Adrenal gland (tissue), 12 donors: ENCODE results near the gene UBE2QL1. TPM values are rescaled to one million over a fixed set of nuclear protein-coding genes. Genes with fewer than 3 reads are reported as not detected.
A peak's percentile ranks its signal among the peaks of the same experiment; 100 is the strongest.

Experiments
- DNase-seq, 7 donors: peaks; one replicate each; pipeline ENCODE4 v3.0.0-alpha.2; 2019 to 2020
- H3K27ac ChIP-seq, 5 donors: fragments of 200-600 bp; sonication (generic) in 4 of 5; 1 replicate in 3 of 5; 2 replicates in 2 of 5; pipeline versions ENCODE4 v1.5.1 to v1.8.0; 2016 to 2020; ENCODE audit warnings: mild to moderate bottlenecking in 1 of 5
- H3K27me3 ChIP-seq: fragments of 200-600 bp; 2 replicates; pipeline ENCODE4 v1.8.0; 2021
- H3K36me3 ChIP-seq, 2 donors: fragments of 200-600 bp; replicated peaks in 1 of 2; 1 replicate in 1 of 2; 2 replicates in 1 of 2; pipeline versions ENCODE4 v1.5.1 to v1.8.0; 2018 to 2022
- H3K4me1 ChIP-seq, 2 donors: fragments of 200-600 bp; replicated peaks in 1 of 2; 1 replicate in 1 of 2; 2 replicates in 1 of 2; pipeline versions ENCODE4 v1.5.1 to v1.8.0; 2018 to 2021
- H3K4me3 ChIP-seq, 4 donors: fragments of 200-600 bp; sonication (generic) in 3 of 4; one replicate each; pipeline ENCODE4 v1.5.1; 2016 to 2018
- H3K9me3 ChIP-seq, 3 donors: fragments of 200-600 bp; sonication (generic) in 1 of 3; replicated peaks in 1 of 3; 1 replicate in 2 of 3; 2 replicates in 1 of 3; pipeline versions ENCODE4 v1.5.1 to v1.8.0; 2016 to 2021
- POLR2A ChIP-seq, 2 donors: fragments of 450-650 bp; IDR thresholded peaks; one replicate each; pipeline ENCODE4 v1.6.1; 2017; ENCODE audit warnings: antibody characterized with exemption in 2 of 2, mild to moderate bottlenecking in 2 of 2, moderate library complexity in 1 of 2
- WGBS, 4 donors: extraction: QIAGEN DNeasy Blood & Tissue Kit in 2 of 4; methylation state at CpG; one replicate each; pipeline versions ENCODE4 v1.1.5 to v1.1.7; 2013 to 2017; 5-methylcytosine and 5-hydroxymethylcytosine counted together
- intact Hi-C, 2 donors: fragments of 100-400 bp; cut with DNase I; formaldehyde crosslinking; loops; one replicate each; pipeline versions ENCODE4 v1.14.1 to v1.15.0; 2022 to 2023
- polyA plus RNA-seq, 3 donors: library from polyadenylated mRNA; stranded (reverse); fragments of 200-250 nt in 2 of 3; fragments of 350-450 nt in 1 of 3; fragmentation: Illumina TruSeq in 1 of 3; extraction: RNeasy Lipid Tissue Mini Kit (QIAGEN cat#74804) in 1 of 3; gene quantifications; one replicate each; pipeline ENCODE4 v1.2.3, GENCODE V29; 2013 to 2014
- total RNA-seq, 9 donors: library from RNA; depleted of rRNA in 4 of 9; stranded (reverse); fragments of >200 nt in 4 of 9; fragments of 120-200 nt in 1 of 9; fragmentation: NEBNext Ultra II Directional in 1 of 9; extraction: Animal tissue kit (Norgen Biotek cat#: 25700) in 1 of 9; gene quantifications; one replicate each; pipeline versions ENCODE4 v1.1.0 to v1.2.4, GENCODE V29; 2013 to 2023
- TF ChIP-seq, protein P1 (sequence below), 6 experiments: fragments of 450-650 bp in 4 of 6; fragments of 200-600 bp in 2 of 6; sonication (generic) in 1 of 6; IDR thresholded peaks; 1 replicate in 5 of 6; 2 replicates in 1 of 6; pipeline versions ENCODE4 v1.5.1 to v1.8.0; 2016 to 2021; ENCODE audit warnings: antibody characterized with exemption in 6 of 6, mild to moderate bottlenecking in 2 of 6, moderate library complexity in 1 of 6
- donor health status: healthy with polysubstance abuse.
- donor health status: Bipolar disorder and iron deficiency.
- donor health status: DM: yes; HTN: yes; CAD: no.
- donor health status: DM: no; HTN: no; CAD: no.
- donor health status: DM: no; HTN: no; CAD: no.
- donor health status: DM: yes; HTN: yes; CAD: no.

UBE2QL1 gene
- total and polyA plus RNA-seq, 12 donors, result 0.12 to 3.4 (median 1.1) TPM

DNA sequence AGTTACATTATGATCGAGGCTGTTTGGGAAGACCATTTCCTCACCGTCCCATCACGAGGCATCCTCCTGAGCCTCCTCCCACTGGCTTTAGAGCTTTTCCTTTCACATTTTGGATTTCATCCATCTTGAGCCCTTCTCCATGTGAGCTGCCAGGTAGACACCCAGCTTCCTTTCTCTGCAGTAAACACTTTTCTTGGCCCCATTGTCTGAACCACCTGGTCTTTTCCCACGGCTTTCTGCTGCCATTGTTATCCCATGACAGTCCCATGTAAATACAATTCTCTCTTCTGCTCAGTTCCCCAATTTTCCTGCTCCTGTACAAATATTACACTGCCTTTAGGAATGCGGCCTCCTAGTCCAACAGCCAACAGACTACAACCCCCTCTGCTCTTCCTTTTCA is 24.1 kb downstream of the UBE2QL1 start:
- WGBS, 4 donors, result 85 to 90% (median 87%) methylated on average over 5 of the region's 5 CpGs
- no peaks in the 10 kb centered on the region for H3K4me1 ChIP-seq

DNA sequence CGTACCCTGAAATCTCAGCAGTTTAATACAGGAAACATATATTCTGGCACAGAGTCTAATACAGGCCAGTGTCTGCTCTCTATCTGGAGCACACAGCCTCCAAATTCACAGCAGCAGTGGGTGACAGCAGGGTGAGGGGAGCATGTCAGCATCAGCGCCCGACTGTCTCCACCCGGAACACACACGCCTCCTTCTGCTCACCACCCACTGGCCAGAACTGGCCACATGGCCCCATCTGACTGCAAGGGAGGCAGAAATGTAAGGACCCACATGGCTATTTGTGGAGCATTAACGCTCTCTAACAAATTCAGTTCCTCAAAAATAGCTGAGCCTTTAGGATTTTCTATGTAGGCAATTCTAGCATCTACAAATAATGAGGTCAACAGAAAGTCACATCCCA is 24.6 kb downstream of the UBE2QL1 start:
- WGBS, 4 donors, result 82 to 94% (median 90%) methylated on average over 5 to 6 of the region's 6 CpGs
- no peaks in the 10 kb centered on the region for H3K4me1 ChIP-seq
- peak in 1 of 7 donors; percentile 29 for DNase-seq

More for the DNA sequence above, 24.1 kb downstream of the UBE2QL1 start:
- peak in 1 of 7 donors; percentile 3 for DNase-seq
- H3K27ac ChIP-seq, result no peak overlapping the region
- no peak for TF ChIP-seq POLR2A (IDR thresholded peaks at IDR 0.05)
- TF ChIP-seq, protein P1, sequence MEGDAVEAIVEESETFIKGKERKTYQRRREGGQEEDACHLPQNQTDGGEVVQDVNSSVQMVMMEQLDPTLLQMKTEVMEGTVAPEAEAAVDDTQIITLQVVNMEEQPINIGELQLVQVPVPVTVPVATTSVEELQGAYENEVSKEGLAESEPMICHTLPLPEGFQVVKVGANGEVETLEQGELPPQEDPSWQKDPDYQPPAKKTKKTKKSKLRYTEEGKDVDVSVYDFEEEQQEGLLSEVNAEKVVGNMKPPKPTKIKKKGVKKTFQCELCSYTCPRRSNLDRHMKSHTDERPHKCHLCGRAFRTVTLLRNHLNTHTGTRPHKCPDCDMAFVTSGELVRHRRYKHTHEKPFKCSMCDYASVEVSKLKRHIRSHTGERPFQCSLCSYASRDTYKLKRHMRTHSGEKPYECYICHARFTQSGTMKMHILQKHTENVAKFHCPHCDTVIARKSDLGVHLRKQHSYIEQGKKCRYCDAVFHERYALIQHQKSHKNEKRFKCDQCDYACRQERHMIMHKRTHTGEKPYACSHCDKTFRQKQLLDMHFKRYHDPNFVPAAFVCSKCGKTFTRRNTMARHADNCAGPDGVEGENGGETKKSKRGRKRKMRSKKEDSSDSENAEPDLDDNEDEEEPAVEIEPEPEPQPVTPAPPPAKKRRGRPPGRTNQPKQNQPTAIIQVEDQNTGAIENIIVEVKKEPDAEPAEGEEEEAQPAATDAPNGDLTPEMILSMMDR (IDR thresholded peaks at IDR 0.05), result no peak
- H3K4me3 ChIP-seq, result no peak overlapping the region
- intact Hi-C loops, result no loop called here
- no peaks in the 10 kb centered on the region for H3K27me3 ChIP-seq
- no peaks in the 10 kb centered on the region for H3K36me3 ChIP-seq
- no peaks in the 10 kb centered on the region for H3K9me3 ChIP-seq

DNA sequence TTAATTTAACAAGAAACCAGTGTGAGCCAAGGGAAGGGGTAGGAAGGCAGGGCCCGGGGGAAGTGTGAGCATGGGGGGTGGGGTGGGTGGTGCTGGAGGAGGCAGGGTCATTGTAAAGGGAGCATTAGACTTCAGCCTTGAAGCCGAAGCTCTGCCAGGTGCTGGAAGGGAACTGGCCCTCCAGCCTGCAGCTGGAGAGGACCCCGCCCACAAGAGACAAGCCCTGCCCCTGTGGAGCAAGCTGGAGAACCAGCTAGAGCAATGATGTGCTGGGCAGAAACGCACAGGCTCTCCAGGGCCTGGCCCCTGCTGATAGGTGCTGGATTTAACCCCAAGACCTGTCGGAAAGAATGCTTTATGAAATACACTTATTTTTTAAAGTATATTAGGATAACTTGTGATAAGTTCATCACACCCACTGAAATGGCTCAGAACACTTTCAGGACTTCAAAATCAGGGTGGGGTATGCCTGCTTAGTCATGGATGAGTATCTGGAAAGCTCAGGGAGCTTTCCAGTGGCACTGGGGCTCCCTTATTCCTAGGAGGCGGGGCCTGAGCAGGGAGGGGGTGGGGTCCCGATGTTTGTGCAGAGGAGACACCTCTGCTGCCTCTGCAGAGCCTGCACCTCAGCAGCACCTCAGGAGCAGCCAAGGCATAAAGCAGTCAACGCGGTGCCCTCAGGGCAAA is 27.1 kb downstream of the UBE2QL1 start:
- intact Hi-C loops, result no loop called here
- TF ChIP-seq POLR2A (IDR thresholded peaks at IDR 0.05), result no peak
- TF ChIP-seq, protein P1 (IDR thresholded peaks at IDR 0.05), result no peak
- WGBS, 4 donors, result 61 to 68% (median 64%) methylated on average over 8 to 9 of the region's 9 CpGs
- no peaks in the 10 kb centered on the region for H3K36me3 ChIP-seq
- no peak overlapping the region for H3K27ac ChIP-seq
- no peak overlapping the region for H3K4me3 ChIP-seq
- H3K4me1 ChIP-seq, result no peaks in the 10 kb centered on the region
- no peaks in the 10 kb centered on the region for H3K27me3 ChIP-seq
- H3K9me3 ChIP-seq, result no peaks in the 10 kb centered on the region
- peak in 1 of 7 donors; percentile 43 for DNase-seq

More for the DNA sequence above, 24.6 kb downstream of the UBE2QL1 start:
- H3K27ac ChIP-seq, result no peak overlapping the region
- no peak overlapping the region for H3K4me3 ChIP-seq
- TF ChIP-seq, protein P1 (IDR thresholded peaks at IDR 0.05), result no peak
- no peak for TF ChIP-seq POLR2A (IDR thresholded peaks at IDR 0.05)
- intact Hi-C loops, result no loop called here
- H3K27me3 ChIP-seq, result no peaks in the 10 kb centered on the region
- H3K36me3 ChIP-seq, result no peaks in the 10 kb centered on the region
- H3K9me3 ChIP-seq, result no peaks in the 10 kb centered on the region

DNA sequence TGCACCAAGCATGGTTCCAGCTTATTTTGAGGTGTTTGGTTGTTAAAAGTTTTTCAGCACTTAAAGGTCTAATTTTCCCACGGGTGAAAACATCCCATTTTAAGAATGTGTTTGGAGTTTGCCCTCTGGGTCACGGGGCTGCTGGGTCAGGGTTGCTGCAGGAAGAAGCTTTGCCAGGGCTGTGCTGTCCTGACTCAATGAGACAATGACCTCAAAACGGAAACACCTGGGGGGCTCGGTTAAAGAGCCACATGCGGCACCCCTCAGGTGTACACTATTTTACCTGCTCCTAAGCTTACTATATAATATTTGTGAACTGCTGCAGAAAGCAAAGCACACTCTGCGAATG is 27.6 kb downstream of the UBE2QL1 start:
- H3K27ac ChIP-seq, result no peak overlapping the region
- 72 to 82% (median 81%) methylated on average over 6 of the region's 6 CpGs for WGBS, 4 donors
- intact Hi-C loops, result no loop called here
- H3K27me3 ChIP-seq, result no peaks in the 10 kb centered on the region
- no peak overlapping the region for H3K4me3 ChIP-seq
- H3K4me1 ChIP-seq, result no peaks in the 10 kb centered on the region
- TF ChIP-seq, protein P1 (IDR thresholded peaks at IDR 0.05), result no peak
- TF ChIP-seq POLR2A (IDR thresholded peaks at IDR 0.05), result no peak
- peak in 1 of 7 donors; percentile 36 for DNase-seq
- no peaks in the 10 kb centered on the region for H3K36me3 ChIP-seq
- no peaks in the 10 kb centered on the region for H3K9me3 ChIP-seq
